NCI-H2196 treated with DMSO at 0.1 percent for 48 hours (cell line): ENCODE results near the gene ATG12.
"Not testable (repeated sequence)": the region's sequence is repeated elsewhere in the genome, so short reads cannot be mapped to it uniquely, and the experiment has no call there.

Experiments
- DNase-seq: peaks from one replicate; lab custom pipeline; 2025; ENCODE audit not compliant: unreplicated experiment; lab: John Stamatoyannopoulos, UW

The ATG12 gene

GRCh38 chr5:115843444-115844130 is 2.2 kb upstream of the ATG12 start:
- DNase-seq: no peak

GRCh38 chr5:115842952-115843351 is 1.6 kb upstream of the ATG12 start:
- DNase-seq: no peak

DNA sequence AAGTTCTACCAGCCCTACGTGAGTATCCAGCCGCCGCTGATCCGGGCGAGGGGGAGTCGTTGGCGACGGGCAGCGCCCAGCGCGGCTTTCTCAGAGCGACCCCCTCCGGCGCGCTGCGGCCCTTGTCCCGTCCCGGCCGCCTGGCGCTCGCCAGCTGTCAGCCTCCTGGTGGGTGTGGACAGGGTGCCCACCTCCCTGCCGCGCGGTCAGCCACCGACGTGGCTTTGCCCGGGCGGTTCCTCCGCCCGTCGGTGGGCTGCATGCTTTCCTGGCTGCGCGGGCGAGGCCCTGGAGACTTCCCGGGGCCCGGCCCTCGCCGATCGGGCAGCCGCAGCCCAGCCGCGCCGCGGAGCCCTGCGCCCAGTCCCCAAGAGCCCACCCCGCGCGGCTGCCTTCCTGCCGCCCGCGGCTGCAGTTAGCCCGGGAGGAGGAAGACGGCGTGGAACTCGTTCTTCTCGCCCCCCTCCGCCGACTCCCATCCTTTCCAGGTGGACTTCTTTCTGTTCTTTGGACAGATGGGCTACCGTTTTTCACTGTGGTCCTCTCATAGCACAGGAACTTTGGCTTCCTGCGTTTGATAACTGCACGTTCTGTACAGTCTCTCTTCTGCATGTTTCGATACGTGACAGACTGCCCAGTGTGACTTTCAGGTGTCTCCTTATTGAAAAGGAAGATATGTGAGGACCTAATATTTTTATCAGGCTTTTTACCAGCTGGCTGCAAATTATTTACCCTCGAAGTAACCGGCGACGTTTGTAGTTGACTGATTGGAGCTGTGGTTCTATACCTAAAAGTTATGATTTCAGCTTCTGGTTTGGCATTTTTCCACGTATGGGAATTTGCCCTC is 947 bp upstream of the ATG12 start:
- DNase-seq: peak; percentile 48

- DNase-seq: no peak
Measured at GRCh38 chr5:115840873-115841272, 492 bp downstream of the ATG12 start.

DNA sequence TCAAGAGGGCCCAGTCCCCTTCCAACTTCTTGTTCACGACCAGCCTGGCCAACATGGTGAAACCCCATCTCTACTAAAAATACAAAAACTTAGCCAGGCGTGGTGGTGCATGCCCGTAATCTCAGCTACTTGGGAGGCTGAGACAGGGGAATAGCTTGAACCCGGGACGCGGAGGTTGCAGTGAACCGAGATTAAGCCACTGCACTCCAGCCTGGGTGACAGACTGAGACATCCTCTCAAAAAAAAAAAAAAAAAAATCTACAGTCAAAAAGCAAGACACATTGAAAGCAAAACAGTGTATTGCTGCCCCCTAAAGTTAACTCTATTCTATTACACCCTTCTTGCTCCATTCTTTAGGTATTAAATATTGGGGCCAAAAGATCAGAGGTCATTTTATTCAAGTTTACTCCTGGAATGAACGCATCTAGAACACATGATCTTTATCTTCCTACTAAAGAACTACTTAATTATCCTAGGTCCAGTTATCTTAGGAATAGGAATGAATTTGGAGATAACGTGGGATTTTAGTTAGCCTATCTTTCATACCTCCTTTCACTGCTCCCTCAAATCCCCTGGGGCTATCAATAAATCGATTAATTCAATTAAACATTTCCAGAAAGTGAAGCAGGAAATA is 2.4 kb downstream of the ATG12 start:
- peak; percentile 21 for DNase-seq

GRCh38 chr5:115835481-115835880 is 5.9 kb downstream of the ATG12 start:
- no peak for DNase-seq

DNA sequence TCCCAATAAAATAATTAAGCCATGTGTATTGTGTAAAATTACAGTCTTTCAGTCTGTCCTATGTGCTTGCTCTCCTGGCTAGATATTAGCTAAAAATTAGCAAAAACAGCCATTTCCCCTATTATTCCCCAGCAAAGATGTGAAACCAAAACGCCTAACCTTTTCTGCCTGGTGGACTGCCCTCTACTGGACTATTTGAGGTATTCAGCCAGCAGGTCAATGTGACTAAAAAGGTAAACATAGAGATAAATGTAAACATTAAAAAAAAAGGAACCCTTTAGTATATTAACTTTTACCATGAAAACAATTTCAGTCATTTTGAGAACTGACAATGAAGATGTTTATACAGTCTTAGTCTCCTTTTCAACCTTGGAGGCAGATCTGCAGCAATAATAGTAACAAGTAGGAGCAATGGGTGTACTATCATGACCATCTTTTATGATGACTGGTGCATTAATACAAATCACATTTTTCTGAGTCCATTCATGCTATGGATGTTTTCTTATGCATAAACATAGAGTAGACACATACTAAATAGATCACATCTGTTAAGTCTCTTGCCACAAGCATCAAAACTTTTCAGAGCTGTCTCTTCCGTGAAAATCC is 10.1 kb downstream of the ATG12 start:
- peak; percentile 4 for DNase-seq

DNA sequence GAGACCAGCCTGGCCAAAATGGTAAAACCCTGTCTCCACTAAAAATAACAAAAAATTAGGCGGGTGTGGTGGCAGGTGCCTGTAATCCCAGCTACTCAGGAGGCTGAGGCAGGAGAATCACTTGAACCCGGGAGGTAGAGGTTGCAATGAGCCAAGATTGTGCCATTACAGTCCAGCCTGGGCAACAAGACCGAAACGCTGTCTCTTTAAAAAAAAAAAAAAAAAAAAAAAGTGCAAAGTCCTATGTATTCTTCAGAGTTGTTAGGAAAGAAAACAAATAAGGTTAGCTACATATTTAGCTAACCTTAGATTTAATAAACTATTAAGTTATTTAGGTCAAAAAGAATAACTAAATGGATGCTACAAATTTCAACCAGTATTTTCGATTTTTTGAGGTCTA is 11.5 kb downstream of the ATG12 start:
- no peak for DNase-seq

DNA sequence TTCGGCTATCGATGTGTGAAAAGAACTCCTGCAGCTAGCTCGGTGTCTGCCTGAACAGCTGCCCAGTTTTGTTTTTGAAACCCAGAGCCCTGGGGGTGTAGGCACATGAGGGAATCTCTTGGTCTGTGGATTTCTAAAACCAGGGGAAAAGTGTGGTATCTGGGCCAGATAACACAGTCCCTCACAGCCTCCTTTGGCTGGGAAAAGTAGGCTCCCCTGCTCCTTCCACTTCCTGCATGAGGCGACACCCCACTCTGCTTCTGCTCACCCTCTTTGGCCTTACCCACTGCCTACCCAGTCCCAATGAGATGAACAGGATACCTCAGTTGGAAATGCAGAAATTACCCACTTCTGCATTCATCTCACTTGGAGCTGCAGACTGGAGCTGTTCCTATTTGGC is 15.4 kb downstream of the ATG12 start:
- no peak for DNase-seq

GRCh38 chr5:115824983-115825382 is 16.4 kb downstream of the ATG12 start:
- not testable (repeated sequence) for DNase-seq

- no peak for DNase-seq
Measured at GRCh38 chr5:115820846-115821245, 20.5 kb downstream of the ATG12 start.

DNA sequence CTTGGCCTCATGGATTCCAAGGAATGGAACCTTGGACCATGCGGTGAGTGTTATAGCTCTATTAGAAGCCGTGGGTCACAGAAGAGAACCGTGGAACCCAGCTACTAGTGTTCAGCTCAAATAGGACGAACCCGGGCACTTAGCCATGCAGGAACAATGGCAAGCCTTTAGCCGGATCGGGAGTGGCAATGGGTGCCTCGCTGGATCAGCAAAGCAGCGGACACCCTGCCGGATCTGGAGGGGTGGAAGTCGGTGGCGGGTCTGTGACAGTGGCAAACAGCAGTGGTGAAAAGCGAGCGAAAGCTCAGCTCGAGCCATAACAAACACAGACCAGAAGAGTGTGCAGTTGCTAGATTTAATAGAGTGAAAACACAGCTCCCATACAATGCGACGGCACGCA is 22.5 kb downstream of the ATG12 start:
- DNase-seq: no peak

GRCh38 chr5:115817386-115817785 is 24.0 kb downstream of the ATG12 start:
- no peak for DNase-seq

DNA sequence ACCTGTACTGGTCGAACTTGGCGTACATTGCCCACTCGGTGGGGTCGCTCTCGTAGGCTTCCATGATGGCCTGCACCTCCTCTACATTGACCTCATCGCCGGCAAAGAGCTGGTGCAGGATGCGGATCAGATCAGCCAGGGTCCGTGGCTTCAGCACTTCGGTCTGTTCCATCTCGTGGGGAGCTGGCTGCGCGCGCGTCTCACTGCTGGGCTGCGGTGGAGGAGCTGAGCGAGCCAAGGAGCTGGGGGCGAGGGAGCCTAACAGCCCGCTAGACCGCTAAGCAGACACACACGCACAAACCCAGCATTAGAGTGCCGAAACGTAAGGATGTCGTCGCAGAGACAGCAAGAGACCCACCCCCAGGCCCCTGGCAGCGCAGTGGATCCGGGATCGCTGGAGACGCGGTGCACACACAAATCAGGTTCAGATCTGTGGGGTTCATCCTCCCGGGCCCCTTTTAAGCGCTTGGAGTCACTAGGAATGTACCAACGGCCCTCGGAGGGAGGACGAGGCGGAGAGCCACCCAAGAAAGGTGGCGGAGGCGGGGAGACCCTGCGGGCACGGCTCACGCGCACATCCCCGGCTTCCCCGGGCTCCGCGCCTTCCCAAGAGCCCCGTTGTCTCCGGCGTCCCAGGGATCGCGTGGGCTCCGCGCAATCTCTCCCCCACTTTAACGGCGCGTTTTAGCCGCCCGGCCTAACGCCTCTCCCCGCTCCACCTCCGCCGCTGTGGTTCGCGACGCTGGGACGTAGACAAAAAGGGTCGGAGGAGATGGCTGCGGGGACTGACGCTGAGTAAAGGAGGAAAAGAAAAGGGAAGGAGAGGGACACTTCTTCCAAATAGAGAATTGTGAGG is 24.9 kb downstream of the ATG12 start, which contains the start of gene CDO1:
CDO1 (minus strand) TSS at position 434 of the 856 bp plus-strand sequence; CDS start at position 172, 262 bp downstream.
- no peak for DNase-seq

DNA sequence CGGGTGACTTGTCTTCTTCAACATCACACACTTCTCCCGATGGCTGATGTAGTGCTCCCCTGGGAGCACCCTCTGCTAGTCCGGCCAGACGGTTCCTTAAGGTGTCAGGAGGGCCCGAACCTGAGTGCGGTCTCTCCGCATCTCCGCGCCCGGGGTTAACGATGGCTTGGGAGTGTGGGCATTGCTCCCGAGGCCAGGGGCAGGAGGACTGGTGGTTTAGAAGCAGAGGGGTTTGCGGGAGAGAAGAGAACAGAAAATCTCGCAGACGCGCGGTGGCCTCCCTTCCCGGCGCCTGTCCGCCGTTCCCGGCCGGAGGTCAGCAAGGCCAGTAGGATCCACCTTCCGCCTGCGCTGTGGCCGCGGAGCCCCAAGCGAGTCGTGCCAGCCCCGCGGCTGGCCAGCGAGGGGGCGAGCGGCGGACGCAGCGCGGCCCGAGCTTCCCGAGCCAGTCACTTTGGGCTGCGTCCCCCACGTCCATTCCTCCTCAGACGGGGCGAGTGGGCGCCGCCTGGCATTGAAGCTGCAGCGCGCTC is 25.6 kb downstream of the ATG12 start:
- no peak for DNase-seq

DNA sequence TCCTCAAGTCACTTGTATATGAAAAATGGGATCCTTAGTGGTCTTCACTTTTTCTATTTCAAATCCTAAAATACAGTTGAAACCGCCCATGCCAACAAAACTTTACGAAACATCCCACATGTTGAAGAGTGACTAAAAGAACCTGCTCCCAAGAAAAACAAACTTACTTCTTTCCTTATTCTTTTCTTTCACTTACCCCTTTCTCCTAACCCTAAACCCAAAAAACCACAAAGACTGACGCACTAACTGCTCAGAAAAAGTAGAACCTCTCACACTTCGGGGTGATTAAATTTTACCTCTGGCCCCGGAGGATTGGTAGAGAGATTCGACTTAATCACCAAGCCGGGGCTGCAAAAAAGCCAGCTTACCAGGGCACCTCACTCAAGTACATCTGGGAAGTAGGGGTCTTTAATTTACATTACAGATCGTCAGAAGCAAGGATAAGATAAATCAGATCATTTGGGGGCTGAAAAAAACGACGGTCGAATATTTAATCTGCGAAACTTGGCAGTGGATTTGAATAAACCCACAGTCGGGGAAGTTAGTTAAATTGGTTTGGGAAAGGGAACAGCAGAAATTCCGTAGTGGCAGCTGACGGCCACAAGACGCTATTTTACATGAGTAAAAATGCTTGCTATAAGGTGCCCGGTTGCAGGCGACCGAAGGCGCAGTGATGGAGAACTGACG is 26.2 kb downstream of the ATG12 start:
- DNase-seq: no peak

- no peak for DNase-seq
Measured at GRCh38 chr5:115813719-115814118, 27.6 kb downstream of the ATG12 start.

DNA sequence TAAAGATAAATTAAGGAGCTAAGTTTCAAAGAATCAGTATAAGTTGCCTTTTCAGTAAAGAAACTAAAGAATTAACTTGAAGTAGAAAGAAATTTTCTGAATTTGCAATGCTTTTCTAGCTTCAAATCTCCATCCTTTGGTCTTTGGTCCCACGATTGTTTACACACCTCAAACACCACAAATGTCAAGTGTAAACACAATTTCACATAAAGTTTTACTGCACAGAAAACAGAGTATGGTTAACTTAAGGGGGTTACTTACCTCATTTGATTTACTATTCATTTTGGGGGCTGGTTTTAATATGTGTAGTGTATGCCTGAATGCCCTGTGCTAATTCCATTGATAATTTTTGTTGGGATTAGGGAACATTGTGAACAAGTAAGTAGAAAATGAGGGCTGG is 29.0 kb downstream of the ATG12 start:
- DNase-seq: no peak

- DNase-seq: no peak
Measured at GRCh38 chr5:115811406-115811805, 30.0 kb downstream of the ATG12 start.

DNA sequence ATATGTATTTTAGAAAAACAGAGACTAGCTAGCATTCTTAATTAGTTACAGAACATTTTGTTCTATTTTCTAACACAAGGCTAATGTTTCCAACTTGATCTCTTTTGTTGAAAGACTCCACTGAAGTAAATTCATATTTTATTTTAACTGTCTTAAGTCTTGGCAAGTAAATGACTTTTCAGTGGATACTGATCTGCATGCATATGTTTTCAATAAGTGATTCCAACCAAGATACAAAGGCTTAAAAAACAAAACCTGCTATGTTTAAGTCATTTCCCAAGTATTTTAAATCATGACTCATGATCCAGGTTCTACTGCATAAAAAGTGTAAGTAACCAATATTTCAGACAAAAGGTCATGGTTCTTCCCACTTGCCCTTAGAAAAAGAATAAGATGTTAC is 30.6 kb downstream of the ATG12 start:
- no peak for DNase-seq
